ENCODE results near the gene KIAA1328. TPM values are rescaled to one million over a fixed set of nuclear protein-coding genes. Genes with fewer than 3 reads are reported as not detected.

KIAA1328 gene
- total RNA-seq, 1 donor from 2014 or later: 5.8 TPM

DNA sequence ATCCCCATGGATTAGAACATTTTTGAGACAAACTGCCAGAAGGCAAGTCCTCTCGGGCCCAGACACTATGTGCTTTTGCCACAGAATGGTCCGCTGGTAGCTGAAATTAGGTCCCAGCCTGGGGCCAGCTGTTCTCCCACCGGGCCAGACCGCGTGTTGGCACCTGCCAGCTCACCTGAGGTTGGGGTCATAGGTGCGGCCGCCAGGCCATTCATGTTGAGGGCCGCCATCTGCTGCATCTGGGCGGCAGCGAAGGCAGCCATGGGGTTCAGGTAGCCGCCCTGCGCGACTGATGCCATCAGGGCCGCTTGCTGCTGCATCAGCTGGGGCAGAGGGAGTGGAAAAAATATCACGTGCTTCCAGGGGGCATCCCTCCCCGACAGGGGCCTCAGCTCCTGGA, 443.9 kb downstream of the KIAA1328 start:
- TF ChIP-seq, protein P1, sequence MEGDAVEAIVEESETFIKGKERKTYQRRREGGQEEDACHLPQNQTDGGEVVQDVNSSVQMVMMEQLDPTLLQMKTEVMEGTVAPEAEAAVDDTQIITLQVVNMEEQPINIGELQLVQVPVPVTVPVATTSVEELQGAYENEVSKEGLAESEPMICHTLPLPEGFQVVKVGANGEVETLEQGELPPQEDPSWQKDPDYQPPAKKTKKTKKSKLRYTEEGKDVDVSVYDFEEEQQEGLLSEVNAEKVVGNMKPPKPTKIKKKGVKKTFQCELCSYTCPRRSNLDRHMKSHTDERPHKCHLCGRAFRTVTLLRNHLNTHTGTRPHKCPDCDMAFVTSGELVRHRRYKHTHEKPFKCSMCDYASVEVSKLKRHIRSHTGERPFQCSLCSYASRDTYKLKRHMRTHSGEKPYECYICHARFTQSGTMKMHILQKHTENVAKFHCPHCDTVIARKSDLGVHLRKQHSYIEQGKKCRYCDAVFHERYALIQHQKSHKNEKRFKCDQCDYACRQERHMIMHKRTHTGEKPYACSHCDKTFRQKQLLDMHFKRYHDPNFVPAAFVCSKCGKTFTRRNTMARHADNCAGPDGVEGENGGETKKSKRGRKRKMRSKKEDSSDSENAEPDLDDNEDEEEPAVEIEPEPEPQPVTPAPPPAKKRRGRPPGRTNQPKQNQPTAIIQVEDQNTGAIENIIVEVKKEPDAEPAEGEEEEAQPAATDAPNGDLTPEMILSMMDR (IDR thresholded peaks at IDR 0.05; ENCODE audit: insufficient read depth, low read length, severe bottlenecking): no peak
- no peak for FAIRE-seq
- DNase-seq (ENCODE audit: low read depth): no peak
- H3K27me3 ChIP-seq (ENCODE audit: control insufficient read depth, insufficient read depth, low read length): peaks cover 20% of the 10 kb centered on the region
- H3K36me3 ChIP-seq (ENCODE audit: control insufficient read depth, insufficient read depth, low read length): no peaks in the 10 kb centered on the region
- H3K4me3 ChIP-seq (ENCODE audit: low read depth, low read length): no peak overlapping the region

DNA sequence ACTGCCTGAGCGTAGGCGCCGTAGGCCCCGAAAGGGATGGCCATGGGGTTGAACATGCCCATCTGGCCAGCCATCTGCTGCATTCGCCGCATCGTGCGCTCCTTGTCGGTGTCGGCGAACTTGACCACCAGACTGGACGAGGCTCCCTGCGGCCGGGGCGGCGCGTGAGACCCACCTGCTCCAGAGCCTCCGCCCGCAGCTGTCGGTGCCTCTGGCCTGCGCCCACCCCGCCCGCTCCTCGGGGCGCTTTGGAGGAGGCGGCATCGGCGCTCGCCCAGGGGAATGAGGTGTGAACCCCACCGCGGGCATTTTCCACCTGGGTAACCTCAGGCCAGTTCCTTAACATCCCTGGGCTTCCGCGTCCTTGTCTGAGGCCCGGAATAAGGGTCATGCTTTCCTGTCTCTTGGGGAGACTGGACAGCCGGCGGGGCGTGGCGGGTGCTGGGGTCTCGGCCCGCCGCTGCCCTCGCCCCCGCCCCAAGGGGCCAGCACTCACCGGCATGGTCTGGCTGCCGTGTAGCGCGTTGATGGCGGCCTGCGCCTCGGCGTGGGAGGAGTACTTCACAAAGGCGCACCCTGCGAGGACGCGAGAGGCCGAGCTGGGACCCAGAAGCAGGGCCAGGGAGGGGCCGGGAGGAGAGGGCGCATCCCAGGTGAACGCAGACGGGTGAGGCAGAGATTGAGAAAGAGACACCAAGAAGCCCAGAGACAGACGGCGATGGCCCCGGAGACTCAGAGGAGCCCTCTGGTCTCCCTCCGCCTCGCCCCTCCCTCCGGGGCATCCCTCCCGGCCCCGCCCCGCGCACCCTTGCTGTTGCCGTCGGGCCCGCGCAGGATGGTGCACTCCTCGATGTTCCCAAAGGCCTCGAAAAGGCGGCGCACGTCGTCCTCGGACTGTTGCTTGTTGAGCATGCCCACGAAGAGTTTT, 445.6 kb downstream of the KIAA1328 start:
- DNase-seq (ENCODE audit: low read depth) (no peak), FAIRE-seq (no peak)
- peaks cover 20% of the 10 kb centered on the region for H3K27me3 ChIP-seq (ENCODE audit: control insufficient read depth, insufficient read depth, low read length)
- TF ChIP-seq, protein P1 (IDR thresholded peaks at IDR 0.05; ENCODE audit: insufficient read depth, low read length, severe bottlenecking): no peak
- H3K36me3 ChIP-seq (ENCODE audit: control insufficient read depth, insufficient read depth, low read length): no peaks in the 10 kb centered on the region
- H3K4me3 ChIP-seq (ENCODE audit: low read depth, low read length): no peak overlapping the region

DNA sequence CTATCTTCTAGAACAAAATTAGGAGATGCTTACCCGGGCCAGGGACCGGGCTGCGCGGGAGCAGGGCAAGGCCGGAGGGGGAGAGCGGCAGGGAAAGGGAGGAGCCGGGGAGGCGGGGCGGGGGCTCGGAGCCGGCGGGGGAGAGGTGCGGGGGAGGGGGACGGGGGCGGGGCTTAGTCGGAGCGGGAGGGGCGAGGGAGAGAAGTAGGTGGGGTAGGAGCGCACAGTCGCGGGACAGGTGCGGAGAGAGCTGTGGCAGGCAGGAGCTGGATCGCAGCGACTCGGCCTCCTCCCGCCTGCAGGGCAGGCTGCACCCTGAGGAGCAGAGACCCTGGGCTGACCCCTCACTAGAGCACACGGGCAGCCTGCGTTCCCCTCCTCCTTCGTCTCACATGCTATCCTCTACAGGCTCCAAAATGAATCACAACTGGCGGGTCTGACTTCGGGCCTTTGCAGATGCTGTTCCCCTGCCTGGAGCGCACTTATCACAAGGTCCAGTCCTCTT, 446.4 kb downstream of the KIAA1328 start:
- TF ChIP-seq, protein P1 (IDR thresholded peaks at IDR 0.05; ENCODE audit: insufficient read depth, low read length, severe bottlenecking): no peak
- no peak for DNase-seq (ENCODE audit: low read depth)
- Histone ChIP-seq H3K36me3 (ENCODE audit: control insufficient read depth, insufficient read depth, low read length) (no peaks in the 10 kb centered on the region), H3K4me3 (ENCODE audit: low read depth, low read length) (no peak overlapping the region), H3K27me3 (ENCODE audit: control insufficient read depth, insufficient read depth, low read length) (peaks cover 20% of the 10 kb centered on the region)
- FAIRE-seq: no peak

DNA sequence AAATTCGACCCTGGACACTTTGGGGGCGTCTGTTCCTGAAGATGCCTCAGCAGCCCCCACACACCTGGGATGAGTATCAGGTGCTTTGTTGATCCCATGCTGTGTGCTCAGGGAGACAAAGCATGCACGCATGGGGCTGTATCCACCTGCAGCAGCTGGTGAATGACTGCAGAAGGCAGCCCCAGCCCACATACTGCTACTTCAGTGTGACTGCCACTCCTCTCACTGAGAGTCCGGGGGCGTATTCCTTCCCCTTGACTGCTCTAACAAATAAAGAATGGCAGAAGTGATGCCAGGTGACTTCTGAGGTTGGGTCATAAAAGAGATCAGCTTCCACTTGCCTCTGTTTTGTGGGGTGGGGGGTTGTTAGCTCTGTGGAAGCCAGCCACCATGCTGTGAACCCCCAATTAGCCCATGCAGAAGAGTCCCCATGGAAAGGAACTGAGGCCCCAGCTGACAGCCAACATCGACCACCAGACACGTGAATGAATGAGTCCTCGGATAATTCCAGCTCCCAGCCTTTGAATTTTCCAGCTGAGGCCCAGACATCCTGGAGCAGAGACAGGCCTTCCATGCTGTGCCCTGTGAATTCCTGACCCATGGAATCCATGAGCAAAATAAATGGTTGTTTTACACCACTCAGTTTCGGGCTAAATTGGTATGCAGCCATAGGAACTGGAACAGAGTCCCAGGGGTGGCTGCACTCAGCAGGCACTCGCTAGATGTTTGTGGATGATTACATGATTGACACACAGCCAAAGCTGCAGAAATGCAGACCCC, 447.4 kb downstream of the KIAA1328 start:
- TF ChIP-seq, protein P1 (IDR thresholded peaks at IDR 0.05; ENCODE audit: insufficient read depth, low read length, severe bottlenecking): no peak
- DNase-seq (ENCODE audit: low read depth) (no peak), FAIRE-seq (no peak)
- no peak overlapping the region for H3K4me3 ChIP-seq (ENCODE audit: low read depth, low read length)
- H3K36me3 ChIP-seq (ENCODE audit: control insufficient read depth, insufficient read depth, low read length): no peaks in the 10 kb centered on the region
- peaks cover 20% of the 10 kb centered on the region for H3K27me3 ChIP-seq (ENCODE audit: control insufficient read depth, insufficient read depth, low read length)

DNA sequence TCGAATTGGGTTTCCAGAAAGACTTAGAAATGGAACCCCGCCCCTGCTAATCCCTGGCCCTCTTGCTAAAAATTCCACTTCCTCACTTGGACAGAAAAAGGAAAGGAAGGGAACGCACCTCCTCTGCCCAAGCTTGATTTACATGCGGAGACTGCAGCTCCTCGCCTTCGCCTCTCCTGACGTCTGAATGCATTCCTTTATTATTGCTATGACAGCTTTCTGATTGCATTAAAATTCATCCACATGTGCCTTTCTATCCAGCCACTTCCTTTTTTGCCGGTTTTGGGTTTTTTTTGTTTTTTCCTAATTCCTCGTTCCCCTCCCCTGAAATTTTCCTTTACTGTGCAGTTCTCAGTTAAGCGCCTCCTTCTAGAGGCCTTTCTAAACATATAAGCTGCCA, 448.9 kb downstream of the KIAA1328 start:
- H3K4me3 ChIP-seq (ENCODE audit: low read depth, low read length): no peak overlapping the region
- no peaks in the 10 kb centered on the region for H3K36me3 ChIP-seq (ENCODE audit: control insufficient read depth, insufficient read depth, low read length)
- TF ChIP-seq, protein P1 (IDR thresholded peaks at IDR 0.05; ENCODE audit: insufficient read depth, low read length, severe bottlenecking): no peak
- FAIRE-seq: no peak
- H3K27me3 ChIP-seq (ENCODE audit: control insufficient read depth, insufficient read depth, low read length): peaks cover 20% of the 10 kb centered on the region
- DNase-seq (ENCODE audit: low read depth): no peak

Other genes with a start within 250 kb of the KIAA1328 start
- gene TPGS2, start 125 bp upstream of the KIAA1328 start, total RNA-seq: 67.1 and 77.1 TPM in 2 replicates